Fibroblast of villous mesenchyme (primary cell): Measurements from ENCODE around the gene ATXN10. TPM values are rescaled to one million over a fixed set of nuclear protein-coding genes. Genes with fewer than 3 reads are reported as not detected.

Experiments used
- DNase-seq: peaks from one replicate; pipeline ENCODE4 v3.0.0-alpha.2; 2010; ENCODE audit warnings: low read depth
- H3K4me3 ChIP-seq: 2 replicates; pipeline ENCODE4 v1.5.1; 2011; ENCODE audit warnings: low read depth, mild to moderate bottlenecking, low read length
- CTCF ChIP-seq: IDR thresholded peaks from 2 replicates; pipeline ENCODE4 v1.5.1; 2012; ENCODE audit warnings: low read depth, mild to moderate bottlenecking, low read length; ENCODE audit not compliant: insufficient read depth
- total RNA-seq: library from RNA; depleted of rRNA; stranded (reverse); fragments of >200 nt; gene quantifications from 2 replicates; pipeline ENCODE4 v1.2.3, GENCODE V29; 2012

Gene ATXN10
- total RNA-seq, 1 donor: 190 TPM

GRCh38 chr22:45771711-45772110 is 100.1 kb downstream of the ATXN10 start:
- H3K4me3 ChIP-seq: no peak overlapping the region
- DNase-seq: no peak
- no peak for TF ChIP-seq CTCF

- no peak for DNase-seq
- no peak overlapping the region for H3K4me3 ChIP-seq
- no peak for TF ChIP-seq CTCF
These were observed 101.1 kb downstream of the ATXN10 start for GRCh38 chr22:45772743-45773142.

- no peak overlapping the region for H3K4me3 ChIP-seq
- peak; percentile 16 for DNase-seq
- no peak for TF ChIP-seq CTCF
These were observed 102.5 kb downstream of the ATXN10 start for GRCh38 chr22:45774001-45774670.

GRCh38 chr22:45775062-45775461 is 103.4 kb downstream of the ATXN10 start:
- TF ChIP-seq CTCF: no peak
- H3K4me3 ChIP-seq: no peak overlapping the region
- DNase-seq: no peak

GRCh38 chr22:45775569-45776312 is 104.1 kb downstream of the ATXN10 start:
- H3K4me3 ChIP-seq: no peak overlapping the region
- no peak for DNase-seq
- TF ChIP-seq CTCF: no peak

- no peak for TF ChIP-seq CTCF
- no peak for DNase-seq
These were observed 104.6 kb downstream of the ATXN10 start for GRCh38 chr22:45776313-45776585.

More at GRCh38 chr22:45776313-45776585, 104.6 kb downstream of the ATXN10 start:
- no peak overlapping the region for H3K4me3 ChIP-seq
